ENCODE results near the gene TLR3. TPM values are rescaled to one million over a fixed set of nuclear protein-coding genes. Genes with fewer than 3 reads are reported as not detected.
"Not testable (repeated sequence)": the region's sequence is repeated elsewhere in the genome, so short reads cannot be mapped to it uniquely, and the experiment has no call there.

Gene TLR3
- total RNA-seq, 1 donor from 2014 or later: 5.1 TPM

DNA sequence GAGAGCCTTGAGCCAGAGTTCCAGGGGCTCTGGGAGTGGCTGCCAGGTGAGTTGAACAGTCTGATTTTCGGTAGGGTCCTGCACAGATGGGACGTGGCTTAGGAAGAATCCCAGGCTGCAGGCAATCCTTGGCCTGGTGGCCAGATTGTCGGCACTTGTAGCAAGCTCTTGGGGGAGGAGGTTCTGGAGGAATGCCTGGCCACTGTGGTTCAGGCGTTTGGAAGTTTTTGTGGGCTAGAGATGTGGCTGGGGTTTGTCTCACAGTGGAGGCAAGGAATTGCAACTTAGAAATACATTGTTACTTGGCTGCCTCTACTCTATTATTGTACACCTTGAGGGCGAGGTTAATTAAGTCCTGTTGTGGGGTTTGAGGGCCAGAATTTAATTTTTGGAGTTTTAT lies 21.5 kb upstream of the TLR3 start:
- not testable (repeated sequence) for DNase-seq (ENCODE audit: low spot score)

DNA sequence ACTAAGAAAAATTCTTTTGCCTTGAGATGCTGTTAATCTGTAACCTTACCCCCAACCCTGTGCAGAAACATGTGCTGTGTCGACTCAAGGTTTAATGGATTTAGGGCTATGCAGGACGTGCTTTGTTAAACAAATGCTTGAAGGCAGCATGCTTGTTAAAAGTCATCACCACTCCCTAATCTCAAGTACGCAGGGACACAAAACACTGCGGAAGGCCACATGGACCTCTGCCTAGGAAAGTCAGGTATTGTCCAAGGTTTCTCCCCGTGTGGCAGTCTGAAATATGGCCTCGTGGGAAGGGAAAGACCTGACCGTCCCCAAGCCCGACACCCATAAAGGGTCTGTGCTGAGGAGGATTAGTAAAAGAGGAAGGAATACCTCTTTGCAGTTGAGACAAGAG lies 18.8 kb upstream of the TLR3 start:
- not testable (repeated sequence) for DNase-seq (ENCODE audit: low spot score)

DNA sequence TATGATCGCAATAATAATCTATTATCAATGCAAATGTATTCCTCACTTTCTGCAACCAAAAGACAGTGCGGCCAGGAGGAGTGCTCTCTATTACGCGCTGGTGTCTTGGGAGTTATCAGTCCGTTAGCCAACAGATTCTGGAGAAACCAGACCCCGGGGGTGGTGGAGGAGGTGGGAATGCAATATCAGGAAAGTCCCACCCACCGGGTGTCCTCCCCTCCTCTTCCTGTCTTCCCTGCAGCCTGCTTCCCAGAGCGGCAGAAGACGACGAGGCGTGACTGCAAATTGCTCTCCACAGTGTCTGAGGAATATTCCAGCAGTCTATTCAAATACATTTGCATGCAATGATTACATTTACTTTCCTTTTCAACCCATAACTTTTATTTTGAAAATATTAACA lies 17.9 kb upstream of the TLR3 start:
- DNase-seq (ENCODE audit: low spot score): no peak

DNA sequence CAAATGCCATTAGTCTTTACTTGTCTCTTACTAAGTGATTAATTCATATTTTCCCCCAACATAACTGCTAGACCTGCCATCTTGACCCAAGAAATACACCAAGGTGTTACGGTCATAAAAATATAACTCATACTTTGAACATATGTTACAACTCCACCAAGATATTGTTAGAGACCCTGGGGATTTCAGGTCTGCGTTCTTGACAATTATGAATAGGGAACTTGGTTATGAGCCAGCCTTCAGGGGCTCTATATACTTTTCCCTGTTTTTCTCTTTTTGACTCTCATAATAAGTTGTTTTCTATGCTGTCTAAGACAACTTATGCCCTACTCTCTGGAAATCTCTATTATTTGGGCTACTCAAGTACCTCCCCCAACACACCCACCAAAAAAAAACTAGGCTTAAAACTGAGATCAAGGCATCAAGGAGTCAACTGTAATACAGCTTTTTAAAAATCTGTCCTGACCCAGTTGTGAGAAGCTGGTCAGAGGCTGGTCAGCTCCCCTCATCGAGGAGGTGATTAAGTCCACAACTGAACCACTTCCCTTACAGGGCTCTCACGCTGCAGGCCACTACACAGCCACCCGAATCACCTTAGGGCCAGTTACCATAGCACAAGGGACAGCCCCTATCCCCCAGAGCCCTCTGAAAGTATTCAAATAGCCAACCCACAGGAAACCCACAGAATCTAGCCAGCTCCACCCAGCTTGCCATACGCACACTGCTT lies 10.5 kb upstream of the TLR3 start:
- no peak for DNase-seq (ENCODE audit: low spot score)

DNA sequence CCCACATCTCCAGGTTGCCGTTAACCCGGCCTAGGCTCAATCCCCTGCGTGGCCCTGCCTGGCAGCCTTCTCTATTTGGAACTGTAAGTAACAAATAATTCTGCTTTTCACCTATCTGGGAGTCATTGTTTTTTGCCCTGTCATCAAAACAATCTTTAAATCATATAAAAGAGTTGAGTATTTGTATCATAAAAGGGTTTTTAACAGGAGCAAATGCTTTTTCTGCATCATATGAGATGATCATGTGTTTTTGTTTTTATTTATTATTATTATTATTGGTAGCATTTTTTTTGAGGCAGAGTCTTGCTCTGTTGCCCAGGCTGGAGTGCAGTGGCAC lies 10.0 kb upstream of the TLR3 start:
- DNase-seq (ENCODE audit: low spot score): no peak

DNA sequence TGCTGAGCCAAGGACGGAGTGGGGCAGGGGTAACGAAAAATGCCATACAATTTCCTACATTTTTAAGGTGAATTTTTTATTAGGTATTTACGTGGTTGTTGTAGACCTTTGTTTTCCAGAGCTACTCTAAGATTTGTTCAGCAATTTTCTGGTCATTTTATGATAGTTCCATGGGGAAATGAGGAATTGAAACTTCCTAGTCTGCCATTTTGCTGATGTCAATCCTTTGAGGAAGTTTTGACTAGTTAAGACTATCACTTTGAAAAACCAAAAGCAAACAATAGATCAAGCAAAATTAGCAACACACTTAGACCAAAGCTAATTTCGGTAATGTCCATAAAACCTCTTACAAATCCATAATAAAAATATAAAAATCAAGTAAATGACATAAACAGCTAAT lies 7.0 kb upstream of the TLR3 start:
- no peak for DNase-seq (ENCODE audit: low spot score)

DNA sequence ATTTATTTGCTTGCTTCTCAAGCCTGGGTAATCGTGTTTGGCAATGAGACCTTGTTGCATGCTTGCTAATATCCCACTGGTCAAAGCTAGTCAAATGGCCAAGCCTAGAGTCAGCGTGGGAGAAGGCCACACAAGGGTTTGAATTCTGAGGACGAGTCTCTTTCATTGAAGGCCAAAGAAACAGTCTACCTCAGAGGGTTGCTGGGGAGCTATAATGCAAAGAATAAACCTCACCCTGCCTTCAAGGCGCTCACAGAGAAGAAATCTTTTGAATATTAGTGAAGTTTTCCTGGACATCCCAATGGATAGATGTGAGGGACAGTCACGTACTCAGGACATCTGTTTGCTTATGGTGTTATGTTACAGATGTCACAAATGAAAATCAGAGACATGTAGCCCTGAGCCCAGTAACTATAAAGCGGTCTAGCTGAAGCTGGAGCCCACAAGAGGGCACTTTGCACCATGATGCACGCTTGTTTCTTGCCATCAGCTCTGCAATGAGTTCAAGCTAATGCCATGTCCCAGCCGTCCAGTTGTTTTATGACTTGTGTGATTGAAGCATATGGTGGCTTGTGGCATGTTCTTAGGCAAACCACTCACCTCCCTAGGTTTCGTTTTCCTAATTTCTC lies 1.1 kb upstream of the TLR3 start:
- peak; percentile 74 for DNase-seq (ENCODE audit: low spot score)

DNA sequence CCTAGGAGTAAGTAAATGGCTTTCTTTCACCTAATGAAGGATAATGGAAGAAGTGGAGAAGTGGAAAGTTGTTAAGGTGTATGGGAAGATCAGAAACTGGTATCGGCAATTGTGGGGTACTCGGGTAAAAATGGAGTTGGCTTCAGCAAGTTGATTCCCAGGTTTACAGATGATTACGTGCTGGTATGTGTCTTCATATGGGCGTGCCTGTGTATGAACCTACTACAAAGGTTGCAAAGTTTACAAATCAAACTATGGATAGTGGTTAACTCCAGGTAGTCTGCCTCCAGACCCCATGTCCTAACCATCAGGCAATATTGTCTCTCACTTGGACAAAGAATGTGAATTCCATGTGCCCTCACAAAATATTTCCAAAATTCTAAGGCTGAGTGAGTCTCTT lies 773 bp downstream of the TLR3 start:
- DNase-seq (ENCODE audit: low spot score): no peak

DNA sequence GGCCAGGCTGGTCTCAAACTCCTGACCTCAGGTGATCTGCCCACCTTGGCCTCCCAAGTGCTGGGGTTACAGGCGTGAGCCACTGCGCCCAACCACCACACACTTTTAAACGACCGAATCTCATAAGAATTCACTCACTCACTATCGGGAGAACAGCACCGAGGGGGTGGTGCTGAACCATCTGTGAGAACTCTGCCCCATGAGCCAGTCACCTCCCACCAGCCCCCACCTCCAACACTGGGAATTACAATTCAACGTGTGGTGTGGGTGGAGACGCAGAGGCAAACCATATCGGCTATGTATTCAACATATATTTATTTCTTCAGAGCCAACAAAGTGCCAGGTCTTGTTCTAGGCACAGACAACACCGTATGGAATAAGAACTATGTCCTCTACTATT lies 3.6 kb downstream of the TLR3 start:
- DNase-seq (ENCODE audit: low spot score): no peak

DNA sequence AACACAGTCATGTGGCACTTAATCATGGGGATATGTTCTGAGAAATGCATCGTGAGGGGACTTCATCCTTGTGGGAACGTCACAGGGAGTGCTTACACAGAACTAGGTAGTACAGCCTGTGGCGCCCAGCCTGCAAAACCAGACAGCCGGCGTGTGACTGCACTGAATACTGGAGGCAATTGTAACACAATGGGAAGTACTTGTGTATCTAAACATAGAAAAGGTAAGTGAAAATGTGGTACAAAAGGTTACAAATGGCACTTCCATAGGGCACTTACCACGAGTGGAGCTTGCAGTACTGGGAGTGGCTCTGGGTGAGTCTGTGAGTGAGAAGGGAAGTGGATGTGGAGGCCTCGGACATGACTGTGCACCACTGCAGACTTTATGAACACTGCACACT lies 5.2 kb downstream of the TLR3 start:
- peak; percentile 13 for DNase-seq (ENCODE audit: low spot score)

DNA sequence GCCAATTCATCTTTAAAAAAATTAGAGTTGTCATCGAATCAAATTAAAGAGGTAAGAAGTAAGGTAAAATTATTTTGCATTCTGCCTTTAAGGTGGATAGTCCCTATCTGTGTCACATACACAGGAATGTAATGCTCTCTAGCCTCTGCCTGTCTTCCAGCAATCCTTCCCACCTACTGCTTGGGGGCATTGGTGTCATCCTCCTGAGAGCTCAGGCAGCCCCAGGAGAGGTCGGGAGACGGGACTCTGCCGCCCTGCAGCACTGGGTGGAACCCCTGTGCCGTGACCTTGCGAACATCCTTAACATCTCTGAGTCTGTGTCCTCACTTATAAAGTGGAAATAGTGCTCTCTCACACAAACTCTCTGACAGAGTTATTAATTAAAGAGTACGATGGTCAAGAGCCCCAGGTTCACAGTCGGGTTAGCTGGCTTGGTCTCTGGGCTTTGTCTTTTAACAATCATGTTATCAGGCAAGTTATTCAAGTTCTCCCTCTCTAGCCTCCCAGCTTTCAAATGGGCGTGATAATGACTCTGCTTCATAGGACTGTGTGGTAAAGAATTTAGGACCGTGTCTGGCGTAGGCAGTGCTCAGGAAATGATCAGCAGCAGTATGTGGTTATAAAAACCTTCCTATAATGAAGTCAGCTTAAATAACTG lies 10.2 kb downstream of the TLR3 start:
- DNase-seq (ENCODE audit: low spot score): peak; percentile 57

DNA sequence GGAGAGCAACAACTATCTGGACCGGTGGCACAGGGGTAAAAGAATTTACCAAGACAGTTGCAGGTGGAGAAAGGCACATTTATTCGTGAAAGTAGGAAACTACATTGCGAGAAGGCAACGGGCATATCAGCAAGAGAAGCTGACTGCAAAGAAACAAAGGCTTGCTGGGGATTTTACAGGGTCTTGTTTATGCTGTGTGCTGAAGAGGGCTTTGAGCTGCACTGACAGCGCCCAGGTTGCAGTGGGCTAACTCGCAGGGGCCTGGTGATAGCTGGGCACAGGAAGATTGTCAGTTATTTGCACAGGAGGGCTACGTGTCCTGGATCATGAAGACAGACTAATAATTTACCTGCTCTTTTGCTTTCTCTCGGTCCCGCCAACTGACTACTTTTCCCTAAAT lies 10.7 kb downstream of the TLR3 start:
- DNase-seq (ENCODE audit: low spot score): no peak

DNA sequence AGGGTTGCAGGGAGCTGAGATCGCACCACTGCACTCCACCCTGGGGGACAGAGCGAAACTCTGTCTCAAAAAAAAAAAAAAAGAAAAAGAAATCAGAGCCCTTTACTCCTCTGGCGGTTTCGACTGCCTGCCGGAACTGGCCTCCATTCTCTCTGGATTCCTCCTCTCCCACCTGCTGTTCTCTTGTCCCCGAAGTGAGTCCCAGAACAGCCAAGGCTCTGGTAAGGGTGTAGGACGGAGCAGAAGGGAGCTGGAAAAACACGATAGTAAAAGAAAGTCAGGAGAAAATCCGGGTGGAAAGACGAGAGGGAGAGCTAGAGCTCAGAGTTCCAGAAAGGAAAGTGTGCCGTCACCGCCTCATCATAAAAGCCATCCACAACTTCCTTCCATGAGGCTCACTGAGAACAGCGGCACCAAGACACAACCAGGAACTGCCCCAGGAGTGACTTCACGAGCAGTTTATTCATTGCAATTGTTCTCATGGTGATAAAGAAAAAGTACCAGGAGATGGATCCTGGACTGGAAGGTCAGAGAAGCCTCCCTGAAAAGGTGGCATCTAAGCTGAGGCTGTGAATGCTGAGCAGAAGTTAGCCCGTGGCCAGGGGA lies 12.3 kb downstream of the TLR3 start:
- DNase-seq (ENCODE audit: low spot score): peak; percentile 19

DNA sequence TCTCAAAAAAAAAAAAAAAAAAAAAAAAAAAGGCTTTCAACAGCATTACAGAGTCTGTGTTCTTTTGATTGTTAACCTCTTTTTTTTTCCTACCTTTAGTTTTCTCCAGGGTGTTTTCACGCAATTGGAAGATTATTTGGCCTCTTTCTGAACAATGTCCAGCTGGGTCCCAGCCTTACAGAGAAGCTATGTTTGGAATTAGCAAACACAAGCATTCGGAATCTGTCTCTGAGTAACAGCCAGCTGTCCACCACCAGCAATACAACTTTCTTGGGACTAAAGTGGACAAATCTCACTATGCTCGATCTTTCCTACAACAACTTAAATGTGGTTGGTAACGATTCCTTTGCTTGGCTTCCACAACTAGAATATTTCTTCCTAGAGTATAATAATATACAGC lies 13.3 kb downstream of the TLR3 start:
- DNase-seq (ENCODE audit: low spot score): no peak

DNA sequence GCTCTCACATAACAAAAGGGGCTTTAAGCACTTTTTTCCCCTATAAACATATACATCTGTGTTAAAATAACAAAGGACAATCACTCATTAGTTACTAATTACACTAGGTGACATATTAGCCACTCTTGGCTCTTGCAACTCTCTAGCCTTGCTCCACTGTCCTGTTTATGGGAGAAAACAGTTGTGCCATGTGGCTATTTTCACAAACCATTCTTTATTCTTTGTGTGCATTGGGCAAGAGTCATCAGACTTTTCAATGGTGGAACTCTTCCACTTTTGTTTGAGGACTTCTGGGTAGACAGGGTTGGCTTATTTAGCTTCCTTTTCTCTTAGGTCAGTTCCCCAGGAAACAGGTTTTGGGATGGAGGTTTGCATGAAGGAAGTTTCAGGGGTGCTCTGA lies 19.6 kb downstream of the TLR3 start:
- DNase-seq (ENCODE audit: low spot score): no peak

DNA sequence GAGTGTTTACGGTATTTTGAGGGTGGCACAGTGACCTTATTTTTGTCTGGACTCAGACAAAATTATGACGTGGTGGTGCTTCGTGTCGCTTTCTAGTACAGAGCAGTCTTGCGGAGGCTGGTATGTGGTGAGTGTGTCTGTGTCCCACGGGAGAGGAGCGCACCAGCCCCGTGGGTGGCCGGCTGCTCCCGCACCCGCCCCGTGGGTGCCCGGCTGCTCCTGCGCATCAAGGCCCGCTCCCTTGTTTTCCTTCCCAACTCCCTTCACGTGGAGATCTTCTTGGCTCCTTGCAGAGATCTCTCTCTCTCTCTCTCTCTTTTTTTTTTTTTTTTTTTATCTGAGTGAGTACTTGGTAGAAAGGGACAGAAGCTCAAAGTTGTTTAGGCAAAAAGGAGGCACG lies 23.3 kb downstream of the TLR3 start:
- DNase-seq (ENCODE audit: low spot score): no peak

DNA sequence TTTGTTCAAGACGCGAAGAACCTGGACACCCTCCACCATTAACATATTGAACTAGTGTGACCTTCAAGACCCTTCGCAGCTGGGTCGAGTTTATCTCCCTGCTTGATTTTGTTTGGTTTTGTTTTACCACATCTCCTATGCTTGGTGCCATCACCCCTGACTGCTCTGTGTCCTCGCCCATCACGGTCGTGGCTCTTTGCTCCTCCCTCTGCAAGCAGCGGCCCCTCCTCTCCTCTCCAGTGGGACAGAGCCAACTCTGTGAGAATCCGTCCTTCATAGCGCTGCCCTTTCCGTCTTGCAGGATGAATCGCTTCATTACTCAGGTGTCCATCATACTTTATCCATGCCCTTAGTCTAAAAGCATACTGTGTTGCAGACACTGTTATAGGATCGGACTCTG lies 26.4 kb downstream of the TLR3 start:
- no peak for DNase-seq (ENCODE audit: low spot score)

DNA sequence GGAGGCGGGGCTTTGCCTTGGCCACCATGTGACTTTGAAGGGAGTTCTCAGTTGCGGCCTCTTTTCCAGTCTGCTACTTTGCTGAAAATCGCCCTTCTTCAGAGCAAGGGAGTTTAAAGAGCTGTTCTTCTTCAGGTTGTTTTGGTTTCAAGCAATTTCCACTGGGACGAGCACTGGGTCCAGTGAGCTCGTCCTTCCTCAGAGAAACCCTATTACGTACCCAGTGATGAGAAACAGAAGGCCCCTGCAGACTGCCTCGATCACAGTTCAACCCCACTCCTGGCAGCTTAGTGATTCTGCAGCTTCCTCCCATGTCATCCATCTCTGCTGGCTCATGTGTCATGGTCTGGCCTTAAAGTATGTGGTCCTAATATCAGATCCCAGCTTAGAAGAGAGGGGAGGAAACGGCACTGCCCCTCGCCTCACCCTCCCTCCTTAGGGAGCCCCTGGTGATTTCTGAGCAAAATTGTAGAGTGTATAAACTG lies 27.8 kb downstream of the TLR3 start:
- DNase-seq (ENCODE audit: low spot score): peak; percentile 51

DNA sequence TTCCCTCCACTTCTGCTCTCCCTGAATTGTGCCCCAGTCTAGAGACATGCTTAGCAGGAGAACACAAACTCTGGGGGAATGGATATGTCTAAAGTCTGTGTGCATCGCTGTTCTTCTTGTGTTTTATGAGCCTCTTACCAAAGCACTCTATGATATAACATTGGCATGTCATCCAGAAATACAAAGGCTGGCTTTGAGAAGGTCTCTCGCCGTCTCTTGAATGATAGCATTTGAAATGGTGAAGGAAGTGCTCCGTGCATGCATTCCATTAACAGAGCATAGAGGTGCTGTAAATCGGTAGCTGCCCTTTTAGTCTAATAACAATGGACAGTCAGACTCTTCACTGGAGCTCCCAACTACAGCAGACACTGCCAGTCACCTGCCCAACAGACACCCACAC lies 28.4 kb downstream of the TLR3 start:
- DNase-seq (ENCODE audit: low spot score): no peak

DNA sequence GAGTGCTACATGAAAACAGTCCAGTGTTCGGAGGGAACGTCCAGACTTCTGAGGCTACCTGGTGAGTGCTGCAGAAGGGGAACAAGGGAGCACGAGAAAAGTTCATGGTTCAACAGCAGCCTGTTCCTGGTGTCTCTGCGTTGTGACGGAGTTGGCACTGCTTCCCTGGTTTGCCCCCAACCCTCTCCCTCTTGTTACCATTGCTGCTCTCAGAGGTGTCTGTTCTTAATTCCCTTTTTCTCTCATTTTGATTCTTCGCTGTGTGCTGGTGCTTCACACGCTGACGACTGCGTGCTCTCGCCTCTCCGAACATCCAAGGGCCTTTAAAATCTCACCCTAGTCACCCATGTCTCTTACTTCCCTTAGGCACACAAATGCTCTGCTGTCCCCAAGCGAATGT lies 34.0 kb downstream of the TLR3 start:
- DNase-seq (ENCODE audit: low spot score): no peak

DNA sequence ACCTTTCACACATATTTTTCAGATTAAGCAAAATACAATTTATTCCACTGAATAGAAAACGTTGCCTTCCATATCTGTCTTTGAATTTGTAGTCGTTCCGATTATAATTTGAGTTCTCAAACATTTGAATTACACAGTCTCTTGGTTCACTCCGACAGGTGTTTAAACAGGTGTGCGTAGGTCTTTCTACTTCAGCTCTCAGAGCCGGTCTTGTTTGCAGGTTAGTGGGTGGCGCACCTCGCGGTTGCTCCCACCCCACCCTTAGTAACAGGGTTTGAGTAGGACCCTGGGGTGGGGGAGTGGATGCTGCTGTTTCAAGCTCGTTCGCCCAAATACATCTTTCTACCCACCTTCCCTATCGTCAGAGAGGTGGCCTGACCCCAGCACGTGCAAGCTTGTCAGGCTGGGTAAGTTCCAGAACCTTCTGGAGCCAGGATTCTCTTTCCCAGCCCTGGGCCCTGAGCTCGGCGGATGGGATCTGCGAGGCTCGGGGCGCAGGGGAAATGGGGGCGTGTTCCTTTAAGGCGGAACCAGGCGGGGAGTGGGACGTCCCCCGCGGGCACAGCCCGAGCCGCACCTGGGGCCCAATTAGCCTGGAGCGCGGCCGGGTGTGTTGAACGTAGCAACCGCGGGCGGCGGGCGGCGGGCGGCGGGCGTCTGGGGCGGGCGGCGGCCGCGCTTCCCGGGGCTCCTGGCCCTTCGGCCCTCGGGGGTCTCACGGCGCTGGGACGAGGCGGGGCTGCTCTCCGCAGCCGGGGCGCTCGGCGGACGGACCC lies 35.3 kb downstream of the TLR3 start, which contains the start of gene FAM149A:
FAM149A (plus strand) TSS at position 591 of the 776 bp plus-strand sequence.
- DNase-seq (ENCODE audit: low spot score): peak; percentile 23
